Renal cortex interstitium (tissue), 11 donors: ENCODE results near the gene USP2. TPM values are rescaled to one million over a fixed set of nuclear protein-coding genes. Genes with fewer than 3 reads are reported as not detected.

ENCODE experiments used
- DNase-seq, 11 donors: peaks; one replicate each; pipeline ENCODE4 v3.0.0-alpha.2; 2013; ENCODE audit warnings: low read depth in 9 of 11, low spot score in 4 of 11; ENCODE audit errors: extremely low read depth in 1 of 11
- polyA plus RNA-seq, 3 donors: library from polyadenylated mRNA; unstranded; fragments of 120-200 nt; gene quantifications; one replicate each; pipeline ENCODE4 v1.2.1, GENCODE V29; 2013; ENCODE audit not compliant: insufficient read length in 3 of 3

USP2 gene
- polyA plus RNA-seq, 3 donors: 9.3 to 14.2 (median 11.1) TPM

DNA sequence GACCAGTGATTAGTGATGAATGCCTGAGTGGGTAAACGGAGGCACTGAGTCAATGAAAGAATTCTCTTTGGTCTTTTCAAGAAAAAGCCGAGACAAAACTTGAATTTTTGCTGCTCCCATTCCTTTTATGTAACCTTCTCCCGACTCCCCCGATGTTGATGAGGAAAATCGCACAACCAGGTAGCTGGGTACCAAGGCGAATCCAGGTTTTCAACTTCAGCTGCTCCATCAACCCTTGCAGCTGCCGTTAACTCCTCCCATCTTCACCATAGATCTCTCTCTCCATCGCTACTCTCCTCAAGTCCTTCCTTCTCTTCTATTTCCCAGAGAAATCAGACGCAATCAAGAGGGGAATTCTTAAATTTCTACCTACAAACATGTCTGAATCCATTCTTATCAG lies 611 bp upstream of the USP2 start:
- no peak for DNase-seq

DNA sequence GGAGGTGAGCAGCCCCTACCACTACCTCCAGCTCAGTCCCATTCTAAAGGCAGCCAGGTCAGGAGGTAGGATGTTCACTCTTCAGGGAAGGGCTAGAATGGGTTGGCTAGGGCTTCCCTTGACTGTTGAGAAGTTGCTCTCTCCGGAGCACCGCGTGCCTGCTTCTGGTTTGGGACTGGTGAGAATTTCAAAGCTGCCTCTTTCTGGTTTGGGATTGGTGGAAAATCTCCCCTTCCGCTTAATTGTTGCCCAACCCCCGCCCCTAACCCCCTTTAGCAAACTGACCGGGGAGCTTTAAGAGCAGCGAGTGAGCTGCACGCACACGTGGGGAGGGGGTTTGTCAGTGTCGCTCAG lies 686 bp downstream of the USP2 start:
- DNase-seq: no peak

DNA sequence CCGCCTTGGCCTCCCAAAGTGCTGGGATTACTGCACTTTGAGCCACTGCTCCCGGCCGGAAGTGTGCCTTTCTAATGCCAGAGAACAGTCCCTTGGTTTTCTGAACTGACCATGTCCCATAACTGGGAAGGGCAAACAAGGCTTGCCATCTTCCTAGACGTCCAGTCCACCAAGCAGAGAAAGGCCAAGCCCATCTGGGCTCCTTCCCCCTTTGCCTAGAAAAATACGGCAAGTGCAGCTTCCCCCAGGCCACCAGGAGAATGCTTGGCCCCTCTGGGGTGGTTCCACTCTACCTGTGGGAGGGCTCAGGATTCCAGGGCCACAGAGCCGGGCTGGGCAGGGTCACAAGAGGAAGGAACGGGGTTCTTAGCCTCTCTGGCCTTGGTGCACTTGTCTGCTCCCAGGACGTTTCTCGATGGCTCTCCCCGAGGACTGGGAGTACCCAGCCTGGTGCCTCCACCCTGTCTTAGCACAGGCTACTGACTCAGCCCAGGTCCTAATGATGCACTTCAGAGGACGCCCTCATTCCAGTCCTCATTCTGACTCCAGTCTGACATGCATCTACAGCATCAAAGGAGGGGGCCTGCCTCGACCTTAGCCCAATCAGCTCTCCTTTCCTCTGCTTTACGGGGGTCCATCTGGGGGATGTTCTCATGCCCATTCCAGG lies 1.2 kb downstream of the USP2 start:
- DNase-seq: no peak

DNA sequence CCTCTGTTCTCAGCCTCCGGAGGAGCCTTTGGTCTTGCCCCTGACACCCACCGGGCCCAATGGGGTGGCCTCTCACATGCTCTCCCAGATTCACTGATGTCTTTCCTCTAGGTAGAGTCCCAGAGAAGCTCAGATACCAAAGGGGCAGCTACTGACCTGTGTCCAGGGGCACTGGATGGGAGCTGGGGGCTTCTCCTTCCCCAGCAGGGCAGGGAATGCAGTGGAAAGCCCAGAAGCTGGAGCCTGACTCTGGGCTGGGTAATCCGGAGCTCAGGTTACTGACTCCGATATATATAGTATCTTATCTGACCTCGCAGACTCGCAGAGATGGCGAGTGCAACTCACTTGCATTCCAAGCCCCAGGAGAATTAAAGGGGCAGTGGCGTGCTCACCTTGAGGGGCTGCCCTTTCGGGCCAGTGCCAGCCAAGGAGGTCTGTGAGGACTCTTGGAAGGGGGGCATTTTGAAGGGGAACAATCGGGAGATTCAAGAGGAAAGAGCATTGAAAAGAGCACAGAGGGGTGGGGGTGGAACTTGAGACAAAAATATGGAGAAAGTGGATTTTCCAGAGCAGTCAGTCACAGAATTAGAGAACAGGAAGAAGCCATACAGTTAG lies 2.5 kb downstream of the USP2 start:
- no peak for DNase-seq

DNA sequence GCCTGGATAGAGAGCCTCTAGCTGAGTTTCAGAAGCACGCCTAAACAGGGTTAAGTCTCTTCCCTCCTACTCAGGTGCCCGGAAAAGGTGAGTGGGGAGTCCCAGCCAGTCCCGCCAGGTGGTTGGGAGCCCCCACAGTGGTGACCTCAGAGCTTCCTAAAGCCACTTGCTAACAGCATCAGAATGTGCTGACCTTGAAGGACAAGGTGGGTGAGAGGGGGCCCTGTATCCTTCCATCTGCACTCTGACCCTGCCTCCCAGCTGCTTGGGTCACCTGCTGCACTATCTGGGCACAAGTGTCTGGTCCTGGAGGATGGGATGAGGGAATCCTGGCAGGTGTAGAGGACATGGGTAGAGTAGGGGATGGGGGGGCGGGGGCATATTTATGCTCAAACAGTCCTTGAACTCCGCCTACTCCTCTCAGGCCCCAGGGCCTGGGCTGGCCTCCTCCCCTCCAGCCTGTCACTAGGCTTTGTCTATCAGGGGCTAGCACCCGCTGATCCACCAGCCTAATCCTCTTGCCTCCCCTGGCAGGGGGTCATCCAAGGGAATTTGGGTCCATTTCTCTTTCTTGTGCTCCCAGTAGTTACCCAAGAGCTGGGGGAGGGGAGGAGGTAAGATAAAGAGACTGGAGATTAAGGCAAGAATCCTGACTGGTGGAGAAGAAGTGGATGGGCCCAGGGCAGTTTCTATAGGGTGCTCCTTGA lies 3.4 kb downstream of the USP2 start:
- no peak for DNase-seq

DNA sequence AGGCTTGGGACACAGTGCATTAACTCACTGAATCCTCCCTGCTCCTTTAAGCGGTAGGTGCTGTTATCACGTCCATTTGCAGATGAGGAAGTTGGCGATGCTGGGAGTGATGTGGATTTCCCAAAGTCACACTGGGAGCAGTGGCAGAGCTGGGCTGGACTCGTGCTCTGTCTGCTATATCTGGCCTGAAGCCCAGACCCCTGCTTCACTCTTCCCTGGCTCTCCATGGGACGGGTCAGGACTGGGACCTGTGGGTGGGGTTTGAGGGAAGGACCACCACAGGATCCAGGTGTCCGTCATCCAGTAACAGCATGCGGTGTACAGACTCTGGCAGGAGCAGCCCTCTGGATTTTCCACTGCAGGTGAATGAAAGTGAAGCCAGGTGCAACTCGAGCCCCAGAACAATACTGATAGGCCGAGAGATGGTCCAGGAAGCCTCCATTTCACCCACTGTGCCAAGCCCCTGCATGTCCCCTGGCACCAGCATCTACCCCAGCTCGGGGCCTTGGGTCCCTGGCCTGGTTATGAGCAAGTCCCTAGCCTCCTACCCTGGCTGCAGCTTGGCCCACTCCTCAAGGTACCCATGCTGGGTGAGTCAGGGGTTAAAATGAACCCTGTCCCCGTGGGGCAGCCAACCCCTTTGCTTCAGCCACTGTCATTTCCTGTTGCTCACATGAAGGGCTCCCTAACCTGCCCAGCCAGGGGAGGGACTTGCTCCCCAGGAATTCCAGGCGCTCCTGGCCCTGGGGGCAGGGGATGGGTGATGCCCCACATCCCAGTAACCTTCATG lies 4.2 kb downstream of the USP2 start:
- no peak for DNase-seq

DNA sequence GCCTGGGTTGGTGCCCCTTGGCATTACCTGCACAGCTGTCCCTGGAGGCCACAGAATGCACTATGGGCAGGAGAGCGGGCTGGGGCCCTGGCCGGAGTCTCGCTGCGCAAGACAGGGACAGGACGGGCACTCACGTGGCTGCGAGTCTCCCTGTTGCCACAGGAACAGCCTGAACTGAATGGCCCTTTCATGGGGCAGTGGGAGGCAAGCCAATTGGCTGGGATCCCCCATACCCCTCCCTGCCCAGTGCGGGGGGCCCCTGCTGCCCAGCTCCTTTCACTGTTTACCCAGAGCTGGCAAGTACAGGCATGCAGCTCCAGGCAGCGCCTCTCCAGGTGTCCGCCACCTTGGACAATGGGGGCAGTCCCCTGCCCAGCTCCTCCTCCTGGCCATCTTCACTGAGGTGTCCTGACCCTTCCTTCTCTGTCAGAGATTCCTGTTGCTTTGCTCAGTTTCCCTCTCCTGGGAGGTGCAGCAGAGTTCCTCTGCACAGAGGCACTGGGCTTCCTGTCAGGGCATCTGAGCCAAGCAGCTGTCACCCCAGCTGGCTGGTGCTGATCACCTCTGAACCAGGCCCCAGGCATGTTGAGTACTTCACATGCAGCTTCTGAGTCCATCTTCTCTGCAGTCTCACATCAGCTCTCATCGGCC lies 5.2 kb downstream of the USP2 start:
- no peak for DNase-seq

DNA sequence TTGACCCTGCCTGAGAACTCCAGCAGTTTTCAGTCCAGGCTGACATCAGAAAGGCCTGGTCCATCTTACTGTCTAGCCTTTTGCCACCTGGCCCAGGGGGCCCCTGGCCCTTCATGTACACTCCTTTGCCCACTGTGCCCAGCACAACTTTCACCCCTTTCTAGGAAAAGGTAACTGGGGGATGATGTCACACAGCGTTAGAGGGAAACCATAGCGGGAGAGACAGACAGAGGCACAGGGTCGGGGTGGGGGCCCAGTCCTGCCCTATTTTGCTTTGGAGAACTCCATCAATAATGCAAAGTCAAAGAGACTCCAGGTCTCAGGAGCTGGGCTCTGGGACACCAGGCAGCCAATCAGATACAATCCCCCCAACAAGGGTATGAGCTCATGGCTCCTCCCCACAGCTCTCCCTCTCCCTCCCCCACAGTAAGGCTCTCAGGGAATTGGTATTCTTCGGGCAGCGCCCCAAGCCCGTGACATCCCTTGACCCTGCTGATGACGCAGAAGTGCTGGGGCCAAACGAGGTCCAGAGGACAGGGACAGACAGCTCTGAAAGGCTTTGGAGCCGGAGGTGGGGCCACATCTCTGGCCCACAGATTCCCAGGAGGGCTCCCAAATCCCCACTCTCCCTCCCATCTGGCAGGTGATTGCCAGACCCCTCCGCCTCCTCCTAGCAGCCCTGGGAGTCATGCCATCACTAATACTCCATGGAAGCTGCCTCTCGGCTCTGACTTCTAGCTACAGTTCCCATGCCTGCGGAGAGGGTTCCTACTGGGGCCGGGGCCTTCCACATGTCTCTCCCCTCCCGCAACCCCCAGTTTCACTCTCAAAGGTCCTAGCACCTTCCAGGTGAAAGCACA lies 5.9 kb downstream of the USP2 start:
- DNase-seq: no peak

DNA sequence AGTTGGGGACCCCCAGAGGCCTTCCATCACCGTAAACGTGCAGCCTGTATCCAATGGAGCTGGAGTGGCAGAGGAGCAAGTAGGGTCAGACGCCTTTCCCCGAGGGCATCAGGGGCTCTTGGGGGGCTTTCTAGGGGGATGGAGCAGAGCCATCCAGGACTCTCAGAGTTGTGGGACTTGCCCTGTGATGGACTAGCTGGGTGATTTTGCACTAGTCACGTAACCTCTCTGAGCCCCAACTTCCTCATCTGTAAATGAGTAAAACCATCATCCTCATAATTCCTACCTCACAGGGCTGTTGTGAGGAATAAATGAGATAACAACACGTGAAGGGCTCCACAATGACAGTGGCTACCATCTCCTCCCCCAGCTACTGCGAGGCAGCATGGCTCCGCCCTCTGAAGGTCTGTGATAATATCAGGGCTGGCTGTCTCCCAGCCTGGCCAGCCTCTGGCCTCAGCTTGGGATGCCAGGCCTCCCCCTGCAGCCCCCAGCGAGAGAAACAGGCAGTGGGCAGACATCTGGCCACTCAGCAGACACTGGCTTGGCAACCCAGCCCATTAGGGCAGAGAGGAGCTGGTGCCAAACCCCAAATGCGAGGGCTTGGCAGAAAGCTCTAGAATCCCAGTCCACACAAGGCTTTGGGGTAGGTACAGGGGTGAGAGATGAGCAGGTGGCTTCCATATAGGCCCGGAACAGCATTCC lies 6.7 kb downstream of the USP2 start:
- no peak for DNase-seq

DNA sequence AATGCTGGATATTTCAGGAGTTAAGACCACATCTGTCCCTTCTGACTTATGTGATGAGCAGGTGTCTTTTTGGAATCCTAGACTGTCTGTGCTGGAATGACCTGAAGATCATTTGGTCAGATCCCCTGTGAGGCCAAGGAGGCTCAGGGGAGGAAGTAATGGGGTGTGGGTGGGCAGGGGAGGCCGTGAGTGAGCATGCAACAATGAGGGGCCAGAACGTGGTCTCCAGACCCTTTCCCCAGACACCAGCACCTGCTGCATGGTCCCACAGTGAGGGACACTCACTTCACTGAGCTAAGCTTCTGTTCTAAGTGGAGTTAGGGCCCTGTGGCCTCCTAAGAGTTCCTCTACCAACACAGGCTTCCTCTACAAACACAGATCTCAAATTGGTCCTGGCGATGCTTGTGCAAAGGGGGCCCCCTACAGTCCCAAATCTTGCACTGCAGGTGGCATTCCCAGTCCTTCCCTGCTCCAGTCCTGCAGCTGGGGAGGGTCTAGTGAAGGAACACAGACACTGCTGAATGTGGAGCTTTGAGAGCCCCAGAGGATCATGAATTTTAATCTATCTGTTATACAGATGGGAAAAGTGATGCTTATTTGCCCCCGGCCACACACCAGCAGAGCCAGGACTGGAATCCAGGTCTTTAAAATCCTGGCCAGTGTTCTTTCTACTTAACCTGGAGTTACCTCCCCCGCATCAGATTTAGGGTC lies 7.4 kb downstream of the USP2 start:
- DNase-seq: peak in 3 of 11 donors; percentile 68 to 80 (median 71)

DNA sequence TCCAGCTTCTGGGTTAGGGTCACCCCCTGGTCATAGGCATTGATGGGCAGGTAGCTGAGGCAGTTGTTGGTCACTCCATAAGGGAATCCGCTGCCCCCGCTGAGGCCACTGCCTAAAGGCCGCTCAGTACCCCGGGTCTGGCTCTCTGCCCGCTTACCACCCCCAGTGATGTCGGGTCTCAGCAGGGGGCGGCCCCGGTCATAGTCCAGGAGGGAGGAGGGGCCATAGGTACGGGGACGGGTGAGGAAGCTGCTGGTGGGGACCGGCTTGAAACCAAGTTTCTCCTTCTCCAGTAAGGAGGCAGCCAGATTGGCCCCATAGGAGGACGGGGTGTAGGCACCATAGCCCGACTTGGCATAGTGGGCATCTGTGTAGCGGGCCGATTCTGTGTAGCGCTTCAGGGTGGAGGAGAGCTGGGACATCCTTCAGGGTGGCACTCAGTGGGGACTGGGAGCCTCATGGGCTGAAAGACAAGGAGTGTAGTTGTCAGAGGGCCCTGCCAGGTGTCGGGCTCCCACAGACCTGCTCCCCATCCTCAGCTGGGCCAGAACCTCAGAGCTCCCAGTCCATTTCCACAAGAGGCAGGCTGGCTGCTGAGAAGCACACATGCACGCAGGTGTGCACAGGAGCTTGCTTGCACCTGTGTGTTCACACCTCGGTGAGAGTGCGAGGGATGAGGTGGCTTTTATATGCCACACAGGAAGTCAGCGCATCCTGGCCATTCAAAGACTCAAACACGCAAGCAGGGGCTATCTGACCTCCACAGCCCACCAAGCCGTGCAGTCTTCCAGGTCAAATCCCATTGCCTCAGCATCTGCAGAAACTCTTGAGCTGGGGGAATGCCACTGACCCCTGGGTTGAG lies 8.2 kb downstream of the USP2 start:
- DNase-seq: no peak

DNA sequence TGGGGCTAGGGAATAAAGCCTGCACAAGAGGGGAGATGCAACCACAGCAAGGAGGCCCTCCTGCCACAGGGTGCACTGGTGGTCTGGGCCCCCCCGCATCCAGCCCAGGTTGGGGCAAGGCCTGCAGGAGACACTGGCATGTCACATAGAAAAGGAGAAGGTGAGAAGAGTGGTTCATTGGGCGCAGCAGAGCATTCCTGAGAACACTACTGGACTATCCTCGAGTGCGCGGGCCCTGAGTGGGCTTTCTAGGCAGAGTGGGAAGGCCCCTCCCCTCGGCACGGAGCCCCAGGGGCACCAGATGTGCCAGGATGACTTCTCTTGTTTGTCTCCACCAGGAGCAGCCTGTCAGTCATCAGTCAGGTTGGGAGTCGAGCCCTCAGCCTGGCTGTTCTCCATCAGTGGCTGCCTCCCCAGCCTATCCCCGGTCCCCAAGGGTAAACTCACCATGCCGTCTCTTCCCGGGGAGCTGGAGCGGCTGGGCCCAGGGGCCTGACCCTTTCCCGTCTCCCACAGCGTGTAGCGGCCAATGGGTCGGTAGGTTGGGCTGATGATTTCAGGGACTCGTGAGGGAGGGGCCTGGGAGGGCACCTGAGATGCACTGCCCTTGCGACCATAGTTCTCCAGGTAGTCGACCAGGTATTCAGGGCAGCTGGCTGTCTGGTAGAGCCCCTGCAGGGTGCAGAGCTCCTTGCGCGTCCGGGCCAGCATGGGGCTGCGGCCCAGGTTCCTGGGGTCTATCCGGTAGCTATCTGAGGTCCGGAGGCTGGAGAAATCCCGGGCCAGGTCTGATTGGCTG lies 9.0 kb downstream of the USP2 start:
- no peak for DNase-seq

DNA sequence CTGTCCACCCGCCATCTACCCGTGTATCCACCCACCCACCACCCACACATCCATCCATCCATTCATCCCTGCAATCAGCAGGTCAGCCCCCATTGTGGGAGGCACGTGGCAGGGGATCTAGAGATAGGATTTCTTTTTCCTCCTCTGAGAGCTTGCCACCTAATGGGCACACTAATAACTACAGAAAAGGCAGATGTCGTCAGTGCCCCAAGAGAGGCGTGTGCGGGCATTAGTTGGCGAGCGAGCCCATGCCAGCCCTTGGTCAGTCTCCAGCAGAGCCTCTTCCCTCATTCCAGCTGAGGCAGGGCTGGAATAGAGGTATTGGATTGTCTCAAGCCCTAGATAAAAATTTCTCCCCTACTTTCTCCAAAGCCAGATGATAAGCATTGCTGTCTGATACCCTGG lies 9.7 kb downstream of the USP2 start:
- DNase-seq: no peak

DNA sequence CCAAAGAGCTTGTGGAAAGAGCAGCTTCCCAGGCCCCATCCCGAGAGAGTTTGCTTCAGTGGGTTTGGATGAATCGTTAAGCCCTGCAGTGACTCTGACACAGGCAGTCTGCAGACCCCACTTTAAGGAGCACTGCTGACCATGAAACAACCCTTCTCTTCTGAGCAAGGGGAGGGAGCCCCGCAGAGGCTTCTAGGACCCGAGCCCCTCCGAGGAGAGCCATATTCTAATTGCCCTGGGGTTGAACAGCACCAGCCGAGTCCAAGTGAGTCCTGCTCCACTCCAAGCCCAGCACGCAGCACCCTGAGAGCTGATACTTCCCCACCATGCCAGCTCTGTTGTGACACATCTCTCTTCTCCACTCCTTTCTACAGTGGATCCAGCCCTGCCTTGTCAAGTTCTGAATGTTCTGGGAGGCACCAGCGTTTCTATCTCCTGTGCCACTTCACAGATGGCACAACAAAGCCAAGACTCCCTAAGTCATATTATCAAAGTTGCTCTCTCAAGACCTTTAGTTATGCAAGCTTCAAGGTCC lies 10.4 kb downstream of the USP2 start:
- no peak for DNase-seq

DNA sequence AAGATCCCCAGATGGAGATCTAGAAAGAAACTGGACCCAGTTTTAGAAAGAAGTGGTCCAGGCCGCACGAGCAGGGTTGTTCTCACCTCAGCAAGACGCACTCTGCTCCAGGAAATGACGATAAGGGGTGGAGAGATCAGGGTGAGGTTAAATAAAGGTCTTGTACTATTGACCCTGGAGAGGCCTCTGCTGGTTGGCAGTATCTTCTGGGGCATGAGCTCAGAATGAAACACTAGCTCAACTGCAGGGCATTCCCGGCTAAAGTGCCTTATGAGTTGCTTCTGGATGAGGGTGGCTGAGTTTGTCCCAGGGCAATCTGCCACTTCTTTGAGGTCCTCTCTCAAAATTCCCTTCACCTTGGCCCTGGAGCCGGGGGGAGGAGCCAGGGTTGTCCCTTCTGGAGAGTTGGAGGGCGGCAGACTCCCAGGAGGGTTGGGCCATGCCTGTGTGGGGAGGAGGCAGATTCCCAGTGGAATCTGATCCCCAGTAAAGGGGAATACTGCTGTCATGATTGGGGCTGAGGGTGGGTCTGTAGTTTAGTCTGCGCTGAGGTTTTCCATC lies 10.9 kb downstream of the USP2 start:
- DNase-seq: no peak
